Measurements from ENCODE around the gene TNFSF13. TPM values are rescaled to one million over a fixed set of nuclear protein-coding genes. Genes with fewer than 3 reads are reported as not detected.

TNFSF13 gene
- total and polyA plus RNA-seq, 5 donors from 2014 or later = 0.41 to 1.6 (median 0.48) TPM; not detected in 1

Other genes with a start within 250 kb of the TNFSF13 start
Only the 30 nearest of the 31 such genes appear.
- 39.5 TPM for gene NEURL4, start 229.4 kb upstream of the TNFSF13 start, total RNA-seq
- 1 to 10 TPM in 2 of 4 donors, under 1 TPM in 2; 0.27 to 1.2 (median 0.83) TPM for gene NEURL4, start 229.4 kb upstream of the TNFSF13 start, polyA plus RNA-seq
- gene ACAP1, start 222.2 kb upstream of the TNFSF13 start, total RNA-seq = 723 TPM
- gene ACAP1, start 222.2 kb upstream of the TNFSF13 start, polyA plus RNA-seq = 100 to 1,000 TPM; 194 to 259 (median 213) TPM
- gene KCTD11, start 206.6 kb upstream of the TNFSF13 start, total RNA-seq = 1.3 TPM
- 1 to 10 TPM; 2.6 to 4.0 (median 2.9) TPM for gene KCTD11, start 206.6 kb upstream of the TNFSF13 start, polyA plus RNA-seq
- not detected for gene TMEM95, start 203.6 kb upstream of the TNFSF13 start, total RNA-seq
- not detected for gene TMEM95, start 203.6 kb upstream of the TNFSF13 start, polyA plus RNA-seq
- 4.8 TPM for gene TNK1, start 177.7 kb upstream of the TNFSF13 start, total RNA-seq
- 1 to 10 TPM in 3 of 4 donors, under 1 TPM in 1; 0.42 to 3.8 (median 1.4) TPM for gene TNK1, start 177.7 kb upstream of the TNFSF13 start, polyA plus RNA-seq
- gene PLSCR3, start 164.2 kb upstream of the TNFSF13 start, total RNA-seq = 113 TPM
- 100 to 1,000 TPM; 148 to 174 (median 153) TPM for gene PLSCR3, start 164.2 kb upstream of the TNFSF13 start, polyA plus RNA-seq
- gene TMEM256, start 154.7 kb upstream of the TNFSF13 start, total RNA-seq = 23.0 TPM
- gene TMEM256, start 154.7 kb upstream of the TNFSF13 start, polyA plus RNA-seq = 10 to 100 TPM; 64.9 to 80.9 (median 66.7) TPM
- 3.6 TPM for gene NLGN2, start 150.9 kb upstream of the TNFSF13 start, total RNA-seq
- gene NLGN2, start 150.9 kb upstream of the TNFSF13 start, polyA plus RNA-seq = not detected
- gene SPEM1, start 138.4 kb upstream of the TNFSF13 start, total RNA-seq = not detected
- gene SPEM1, start 138.4 kb upstream of the TNFSF13 start, polyA plus RNA-seq = not detected
- not detected for gene SPEM2, start 133.1 kb upstream of the TNFSF13 start, total RNA-seq
- not detected for gene SPEM2, start 133.1 kb upstream of the TNFSF13 start, polyA plus RNA-seq
- not detected for gene SPEM3, start 129.9 kb upstream of the TNFSF13 start, total RNA-seq
- gene SPEM3, start 129.9 kb upstream of the TNFSF13 start, polyA plus RNA-seq = not detected
- gene TMEM102, start 123.3 kb upstream of the TNFSF13 start, total RNA-seq = 16.8 TPM
- gene TMEM102, start 123.3 kb upstream of the TNFSF13 start, polyA plus RNA-seq = 10 to 100 TPM; 22.3 to 28.4 (median 24.2) TPM
- 3.3 TPM for gene FGF11, start 119.2 kb upstream of the TNFSF13 start, total RNA-seq
- under 1 TPM in 3 of 4 donors, not detected in 1; 0.07 to 0.27 (median 0.18) TPM for gene FGF11, start 119.2 kb upstream of the TNFSF13 start, polyA plus RNA-seq
- gene CHRNB1, start 113.7 kb upstream of the TNFSF13 start, total RNA-seq = 7.6 TPM
- 10 to 100 TPM; 18.0 to 28.7 (median 27.0) TPM for gene CHRNB1, start 113.7 kb upstream of the TNFSF13 start, polyA plus RNA-seq
- 53.5 TPM for gene ZBTB4, start 79.1 kb upstream of the TNFSF13 start, total RNA-seq
- 10 to 100 TPM in 3 of 4 donors, 1 to 10 TPM in 1; 8.3 to 14.0 (median 11.0) TPM for gene ZBTB4, start 79.1 kb upstream of the TNFSF13 start, polyA plus RNA-seq
- not detected for gene SLC35G6, start 77.3 kb upstream of the TNFSF13 start, total RNA-seq
- not detected for gene SLC35G6, start 77.3 kb upstream of the TNFSF13 start, polyA plus RNA-seq
- gene POLR2A, start 74.4 kb upstream of the TNFSF13 start, total RNA-seq = 568 TPM
- 10 to 100 TPM; 32.3 to 44.0 (median 37.2) TPM for gene POLR2A, start 74.4 kb upstream of the TNFSF13 start, polyA plus RNA-seq
- 46.9 TPM for gene TNFSF12, start 9.7 kb upstream of the TNFSF13 start, total RNA-seq
- gene TNFSF12, start 9.7 kb upstream of the TNFSF13 start, polyA plus RNA-seq = 10 to 100 TPM; 35.5 to 49.6 (median 41.9) TPM
- gene SENP3, start 3.2 kb downstream of the TNFSF13 start, total RNA-seq = 30.7 TPM
- 10 to 100 TPM; 10.1 to 16.1 (median 11.8) TPM for gene SENP3, start 3.2 kb downstream of the TNFSF13 start, polyA plus RNA-seq
- 0.25 TPM for gene CD68, start 20.9 kb downstream of the TNFSF13 start, total RNA-seq
- 1 to 10 TPM in 1 of 4 donors, under 1 TPM in 2, not detected in 1; 0.65 to 1.2 (median 0.89) TPM for gene CD68, start 20.9 kb downstream of the TNFSF13 start, polyA plus RNA-seq
- 40.0 TPM for gene MPDU1, start 25.1 kb downstream of the TNFSF13 start, total RNA-seq
- gene MPDU1, start 25.1 kb downstream of the TNFSF13 start, polyA plus RNA-seq = 10 to 100 TPM; 41.0 to 63.7 (median 48.4) TPM
- not detected for gene SOX15, start 31.3 kb downstream of the TNFSF13 start, total RNA-seq
- gene SOX15, start 31.3 kb downstream of the TNFSF13 start, polyA plus RNA-seq = not detected
- gene FXR2, start 56.1 kb downstream of the TNFSF13 start, total RNA-seq = 28.7 TPM
- 10 to 100 TPM in 2 of 4 donors, 1 to 10 TPM in 2; 9.7 to 13.9 (median 10.4) TPM for gene FXR2, start 56.1 kb downstream of the TNFSF13 start, polyA plus RNA-seq
- gene SAT2, start 69.1 kb downstream of the TNFSF13 start, total RNA-seq = 36.9 TPM
- gene SAT2, start 69.1 kb downstream of the TNFSF13 start, polyA plus RNA-seq = 10 to 100 TPM; 26.7 to 36.5 (median 30.3) TPM
- gene SHBG, start 71.4 kb downstream of the TNFSF13 start, total RNA-seq = not detected
- gene SHBG, start 71.4 kb downstream of the TNFSF13 start, polyA plus RNA-seq = not detected
- not detected for gene ATP1B2, start 92.2 kb downstream of the TNFSF13 start, total RNA-seq
- not detected for gene ATP1B2, start 92.2 kb downstream of the TNFSF13 start, polyA plus RNA-seq
- 61.3 TPM for gene TP53, start 128.7 kb downstream of the TNFSF13 start, total RNA-seq
- 10 to 100 TPM; 29.4 to 35.1 (median 32.1) TPM for gene TP53, start 128.7 kb downstream of the TNFSF13 start, polyA plus RNA-seq
- gene WRAP53, start 129.7 kb downstream of the TNFSF13 start, total RNA-seq = 7.9 TPM
- gene WRAP53, start 129.7 kb downstream of the TNFSF13 start, polyA plus RNA-seq = 10 to 100 TPM; 11.1 to 16.4 (median 12.0) TPM
- gene EFNB3, start 146.5 kb downstream of the TNFSF13 start, total RNA-seq = not detected
- gene EFNB3, start 146.5 kb downstream of the TNFSF13 start, polyA plus RNA-seq = not detected
- gene DNAH2, start 159.0 kb downstream of the TNFSF13 start, total RNA-seq = not detected
- not detected for gene DNAH2, start 159.0 kb downstream of the TNFSF13 start, polyA plus RNA-seq

Measured in CD4-positive, CD25-positive, alpha-beta regulatory T cell (primary cell).